ENCODE results near the gene PARD3B.

DNA sequence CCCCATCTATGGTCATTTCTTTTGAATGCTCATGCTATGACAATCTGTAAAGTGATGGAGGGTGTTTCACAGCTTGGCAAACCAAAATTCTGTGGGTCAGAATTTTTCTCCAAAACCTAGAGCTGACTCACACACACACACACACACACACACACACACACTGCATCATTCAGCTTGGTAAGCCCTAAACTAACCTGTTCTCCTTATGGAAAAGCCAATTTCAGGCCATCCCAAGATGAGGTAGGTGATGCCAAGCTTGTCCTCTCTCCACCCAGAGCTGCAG is 1092.0 kb downstream of the PARD3B start:
- TF ChIP-seq, protein P1, sequence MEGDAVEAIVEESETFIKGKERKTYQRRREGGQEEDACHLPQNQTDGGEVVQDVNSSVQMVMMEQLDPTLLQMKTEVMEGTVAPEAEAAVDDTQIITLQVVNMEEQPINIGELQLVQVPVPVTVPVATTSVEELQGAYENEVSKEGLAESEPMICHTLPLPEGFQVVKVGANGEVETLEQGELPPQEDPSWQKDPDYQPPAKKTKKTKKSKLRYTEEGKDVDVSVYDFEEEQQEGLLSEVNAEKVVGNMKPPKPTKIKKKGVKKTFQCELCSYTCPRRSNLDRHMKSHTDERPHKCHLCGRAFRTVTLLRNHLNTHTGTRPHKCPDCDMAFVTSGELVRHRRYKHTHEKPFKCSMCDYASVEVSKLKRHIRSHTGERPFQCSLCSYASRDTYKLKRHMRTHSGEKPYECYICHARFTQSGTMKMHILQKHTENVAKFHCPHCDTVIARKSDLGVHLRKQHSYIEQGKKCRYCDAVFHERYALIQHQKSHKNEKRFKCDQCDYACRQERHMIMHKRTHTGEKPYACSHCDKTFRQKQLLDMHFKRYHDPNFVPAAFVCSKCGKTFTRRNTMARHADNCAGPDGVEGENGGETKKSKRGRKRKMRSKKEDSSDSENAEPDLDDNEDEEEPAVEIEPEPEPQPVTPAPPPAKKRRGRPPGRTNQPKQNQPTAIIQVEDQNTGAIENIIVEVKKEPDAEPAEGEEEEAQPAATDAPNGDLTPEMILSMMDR (IDR thresholded peaks at IDR 0.05): no peak
- no peak for TF ChIP-seq POLR2A (IDR thresholded peaks at IDR 0.05)
